Smooth muscle cell of trachea (primary cell): ENCODE results near the gene TAS2R60. TPM values are rescaled to one million over a fixed set of nuclear protein-coding genes. Genes with fewer than 3 reads are reported as not detected.

Experiments used
- total RNA-seq: library from RNA; depleted of rRNA; stranded (reverse); fragments of >200 nt; gene quantifications from 2 replicates; pipeline ENCODE4 v1.2.1, GENCODE V29; 2014

TAS2R60 gene
- 0.15 TPM in 1 of 2 replicates, not detected in the other for total RNA-seq

GRCh38 chr7:143443153-143443552 is at the start of gene TAS2R60:
TAS2R60 (plus strand) TSS chr7:143443453; CDS start chr7:143443453, 0 bp downstream.

GRCh38 chr7:143408686-143409561 is 34.3 kb upstream of the TAS2R60 start, which contains the start of gene EPHA1:
EPHA1 (minus strand) TSS chr7:143408856; CDS start chr7:143408805, 51 bp downstream.

GRCh38 chr7:143477501-143478150 is 34.4 kb downstream of the TAS2R60 start, which contains the start of gene TAS2R41:
TAS2R41 (plus strand) TSS chr7:143477873; CDS start chr7:143477873, 0 bp downstream.

Other genes with a start within 250 kb of the TAS2R60 start
- not detected in 2 replicates for gene TAS2R40, start 221.4 kb upstream of the TAS2R60 start, total RNA-seq
- 106 and 155 TPM in 2 replicates for gene GSTK1, start 180.0 kb upstream of the TAS2R60 start, total RNA-seq
- 0.50 TPM in 1 of 2 replicates, not detected in the other for gene TMEM139, start 158.5 kb upstream of the TAS2R60 start, total RNA-seq
- gene CASP2, start 155.1 kb upstream of the TAS2R60 start, total RNA-seq: 12.9 and 14.4 TPM in 2 replicates
- gene CLCN1, start 127.3 kb upstream of the TAS2R60 start, total RNA-seq: not detected in 2 replicates
- 3.9 and 13.2 TPM in 2 replicates for gene FAM131B, start 80.7 kb upstream of the TAS2R60 start, total RNA-seq
- gene ZYX, start 62.1 kb upstream of the TAS2R60 start, total RNA-seq: 70.0 and 70.3 TPM in 2 replicates
- gene EPHA1, start 34.6 kb upstream of the TAS2R60 start, total RNA-seq: under 0.01 and 0.15 TPM in 2 replicates
- gene TAS2R41, start 34.4 kb downstream of the TAS2R60 start, total RNA-seq: 0.17 TPM in 1 of 2 replicates, not detected in the other
- not detected in 2 replicates for gene CTAGE15, start 128.3 kb downstream of the TAS2R60 start, total RNA-seq
- 2.6 and 5.2 TPM in 2 replicates for gene TCAF2, start 177.5 kb downstream of the TAS2R60 start, total RNA-seq